Calu3 (cell line): ENCODE results near the gene KATNAL2. TPM values are rescaled to one million over a fixed set of nuclear protein-coding genes. Genes with fewer than 3 reads are reported as not detected.

Experiments used
- BruUV-seq: library from RNA; stranded (reverse); fragments of 400-500 nt; replicated peaks from 2 replicates; lab custom pipeline; 2021; lab: Mats Ljungman, UMichigan
- CTCF ChIA-PET: fragments of 300-600 bp; sonication (Branson Sonifier 250); formaldehyde crosslinking; loops from one replicate; lab custom pipeline; 2022; ENCODE audit warnings: antibody characterized with exemption; lab: Charles Lee
- DNase-seq: peaks from one replicate; pipeline ENCODE4 v3.0.0; 2022
- H3K27ac Mint-ChIP-seq: one replicate; pipeline ENCODE4 v1.8.0; 2022; ENCODE audit warnings: mixed read lengths; ENCODE audit not compliant: unreplicated experiment
- H3K27me3 Mint-ChIP-seq: one replicate; pipeline ENCODE4 v1.8.0; 2022; ENCODE audit warnings: mixed read lengths; ENCODE audit not compliant: unreplicated experiment
- H3K36me3 Mint-ChIP-seq: one replicate; pipeline ENCODE4 v1.8.0; 2022; ENCODE audit warnings: mild to moderate bottlenecking, moderate library complexity, mixed read lengths; ENCODE audit not compliant: insufficient read depth, unreplicated experiment
- H3K4me1 Mint-ChIP-seq: one replicate; pipeline ENCODE4 v1.8.0; 2022; ENCODE audit warnings: mild to moderate bottlenecking, low read depth, mixed read lengths; ENCODE audit not compliant: unreplicated experiment
- H3K4me3 Mint-ChIP-seq: one replicate; pipeline ENCODE4 v1.8.0; 2022; ENCODE audit warnings: mild to moderate bottlenecking, low read depth, moderate library complexity, mixed read lengths; ENCODE audit not compliant: unreplicated experiment
- H3K9me3 Mint-ChIP-seq: one replicate; pipeline ENCODE4 v1.8.0; 2022; ENCODE audit warnings: low read depth, mixed read lengths; ENCODE audit not compliant: unreplicated experiment
- CTCF ChIP-seq: fragments of 200-600 bp; IDR thresholded peaks from one replicate; pipeline ENCODE4 v1.8.0; 2022; ENCODE audit warnings: antibody characterized with exemption; ENCODE audit not compliant: unreplicated experiment
- intact Hi-C: fragments of 100-400 bp; cut with micrococcal nuclease; formaldehyde crosslinking; loops from one replicate; pipeline ENCODE4 v1.10.0; 2022; ENCODE audit not compliant: unreplicated experiment
- total RNA-seq: library from RNA; stranded (reverse); gene quantifications from 2 replicates; pipeline ENCODE4 v1.2.3, GENCODE V29; 2022

KATNAL2 gene
- total RNA-seq, 1 experiment from 2014 or later = 5.7 TPM

GRCh38 chr18:46886893-46887292 is 30.5 kb upstream of the KATNAL2 start:
- TF ChIP-seq CTCF = no peak
- no peak overlapping the region for H3K4me3 Mint-ChIP-seq
- no TSS peak for BruUV-seq
- no peak overlapping the region for H3K27ac Mint-ChIP-seq
- H3K36me3 Mint-ChIP-seq = peaks cover 7% of the 10 kb centered on the region
- peaks cover 8% of the 10 kb centered on the region for H3K9me3 Mint-ChIP-seq
- CTCF ChIA-PET = no interaction called here
- no peak for DNase-seq
- H3K27me3 Mint-ChIP-seq = no peaks in the 10 kb centered on the region
- no peaks in the 10 kb centered on the region for H3K4me1 Mint-ChIP-seq
- intact Hi-C loops = no loop called here

GRCh38 chr18:46888965-46889364 is 28.4 kb upstream of the KATNAL2 start:
- H3K27me3 Mint-ChIP-seq = no peaks in the 10 kb centered on the region
- intact Hi-C loops = no loop called here
- no peak for DNase-seq
- no peak for TF ChIP-seq CTCF
- no peak overlapping the region for H3K27ac Mint-ChIP-seq
- H3K4me3 Mint-ChIP-seq = no peak overlapping the region
- peaks cover 7% of the 10 kb centered on the region for H3K36me3 Mint-ChIP-seq
- CTCF ChIA-PET = no interaction called here
- H3K4me1 Mint-ChIP-seq = no peaks in the 10 kb centered on the region
- H3K9me3 Mint-ChIP-seq = peaks cover 8% of the 10 kb centered on the region
- no TSS peak for BruUV-seq

GRCh38 chr18:46891742-46892214 is 25.6 kb upstream of the KATNAL2 start:
- Mint-ChIP-seq H3K9me3 (peaks cover 8% of the 10 kb centered on the region), H3K27ac (no peak overlapping the region), H3K4me3 (no peak overlapping the region), H3K4me1 (no peaks in the 10 kb centered on the region), H3K27me3 (no peaks in the 10 kb centered on the region), H3K36me3 (peaks cover 7% of the 10 kb centered on the region)
- intact Hi-C loops = no loop called here
- DNase-seq = no peak
- BruUV-seq = no TSS peak
- CTCF ChIA-PET = no interaction called here
- TF ChIP-seq CTCF = no peak

GRCh38 chr18:46892842-46893241 is 24.6 kb upstream of the KATNAL2 start:
- Mint-ChIP-seq H3K27me3 (no peaks in the 10 kb centered on the region), H3K27ac (no peak overlapping the region), H3K4me3 (no peak overlapping the region), H3K9me3 (peaks cover 5% of the 10 kb centered on the region), H3K36me3 (peaks cover 7% of the 10 kb centered on the region), H3K4me1 (no peaks in the 10 kb centered on the region)
- no TSS peak for BruUV-seq
- DNase-seq = no peak
- TF ChIP-seq CTCF = no peak
- CTCF ChIA-PET = no interaction called here
- intact Hi-C loops = no loop called here
